HepG2 (cell line): ENCODE measurements around the gene CA14. TPM values are rescaled to one million over a fixed set of nuclear protein-coding genes. Genes with fewer than 3 reads are reported as not detected.

ENCODE experiments used
- AGO1 ChIP-seq: fragments of 200-400 bp; formaldehyde crosslinking; IDR thresholded peaks from 2 replicates; pipeline ENCODE4 v1.6.1; 2017; ENCODE audit warnings: mild to moderate bottlenecking, low read depth, low read length, moderate library complexity; ENCODE audit not compliant: poor library complexity, severe bottlenecking
- ATAD3A ChIP-seq: sonication (generic); formaldehyde crosslinking; IDR thresholded peaks from 2 replicates; pipeline ENCODE4 v1.4.0; 2020; ENCODE audit warnings: missing genetic modification reagents
- DNMT1 ChIP-seq: sonication (generic); formaldehyde crosslinking; IDR thresholded peaks from 2 replicates; pipeline ENCODE4 v1.5.1; 2020; ENCODE audit warnings: mild to moderate bottlenecking, missing genetic modification reagents
- EEA1 ChIP-seq: sonication (generic); formaldehyde crosslinking; IDR thresholded peaks from 2 replicates; pipeline ENCODE4 v1.5.1; 2020; ENCODE audit warnings: mild to moderate bottlenecking, missing genetic modification reagents, borderline replicate concordance
- SNAI1 ChIP-seq: sonication (generic); formaldehyde crosslinking; IDR thresholded peaks from 2 replicates; pipeline ENCODE4 v1.5.0; 2020; ENCODE audit warnings: mild to moderate bottlenecking, missing genetic modification reagents, borderline replicate concordance
- TEAD2 ChIP-seq: sonication (generic); formaldehyde crosslinking; IDR thresholded peaks from 2 replicates; pipeline ENCODE4 v1.9.0; 2021; ENCODE audit warnings: missing genetic modification reagents
- THRA ChIP-seq: sonication (generic); formaldehyde crosslinking; IDR thresholded peaks from 2 replicates; pipeline ENCODE4 v1.4.0; 2020; ENCODE audit warnings: missing genetic modification reagents, borderline replicate concordance
- USF2 ChIP-seq, 2 experiments: sonication (generic) in 1 of 2; formaldehyde crosslinking in 1 of 2; IDR thresholded peaks; 2 replicates each; pipeline versions ENCODE4 v1.5.1 to v1.6.1; 2011 to 2020; ENCODE audit warnings: borderline replicate concordance in 1 of 2, low read depth in 1 of 2, low read length in 1 of 2, mild to moderate bottlenecking in 1 of 2, missing genetic modification reagents in 1 of 2, moderate library complexity in 1 of 2
- ZBTB37 ChIP-seq: sonication (generic); formaldehyde crosslinking; IDR thresholded peaks from 2 replicates; pipeline ENCODE4 v1.4.0; 2020; ENCODE audit warnings: mild to moderate bottlenecking, missing genetic modification reagents
- ZNF12 ChIP-seq: sonication (generic); formaldehyde crosslinking; IDR thresholded peaks from 2 replicates; pipeline ENCODE4 v1.5.0; 2020; ENCODE audit warnings: missing genetic modification reagents
- ZNF775 ChIP-seq: sonication (generic); formaldehyde crosslinking; IDR thresholded peaks from 2 replicates; pipeline ENCODE4 v1.4.0; 2020; ENCODE audit warnings: missing genetic modification reagents, mild to moderate bottlenecking, moderate library complexity, borderline replicate concordance
- ZSCAN30 ChIP-seq: sonication (generic); formaldehyde crosslinking; IDR thresholded peaks from 2 replicates; pipeline ENCODE4 v1.5.0; 2020; ENCODE audit warnings: mild to moderate bottlenecking, missing genetic modification reagents
- polyA plus RNA-seq, 8 experiments: library from polyadenylated mRNA; depleted of rRNA in 3 of 8; stranded (reverse) in 7 of 8; unstranded in 1 of 8; fragments of >200 nt; fragmentation: Illumina TruSeq in 4 of 8; extraction: Trizol in 4 of 8; gene quantifications; 2 replicates each; pipeline versions ENCODE4 v1.2.1 to v1.2.3, GENCODE V29; 2011 to 2016; ENCODE audit warnings: low read depth in 4 of 8, missing spikeins in 1 of 8, mixed read lengths in 1 of 8; ENCODE audit not compliant: insufficient read depth in 1 of 8
- total RNA-seq, 5 experiments: library from RNA; depleted of rRNA; stranded (reverse); fragments of >200 nt; fragmentation: Illumina TruSeq; extraction: Trizol; gene quantifications; 2 replicates each; pipeline ENCODE4 v1.2.3, GENCODE V29; 2016; ENCODE audit warnings: low read depth in 1 of 5
- TF ChIP-seq, protein P1 (sequence below): sonication (generic); formaldehyde crosslinking; IDR thresholded peaks from 2 replicates; pipeline ENCODE4 v1.4.0; 2020; ENCODE audit warnings: missing genetic modification reagents, borderline replicate concordance
- TF ChIP-seq, protein P2 (sequence below): sonication (generic); formaldehyde crosslinking; conservative IDR thresholded peaks from 2 replicates; pipeline ENCODE4 v1.8.1; 2023; ENCODE audit warnings: missing genetic modification reagents
- TF ChIP-seq, protein P3 (sequence below): sonication (generic); formaldehyde crosslinking; IDR thresholded peaks from 2 replicates; pipeline ENCODE4 v1.5.0; 2020; ENCODE audit warnings: mild to moderate bottlenecking, low read depth, missing genetic modification reagents, borderline replicate concordance

Gene CA14
- total and polyA plus RNA-seq, 2 of the 13 experiments (the other 11 are each of a cell fraction or from before 2014, with no cell fraction given), result 2.4 to 8.5 TPM

GRCh38 chr1:150259758-150260669 is 2.4 kb downstream of the CA14 start (continued):
- TF ChIP-seq USF2 (IDR thresholded peaks at IDR 0.05; ENCODE audit: low read depth, low read length) (no peak), USF2 (CRISPR knock-in tag; IDR thresholded peaks at IDR 0.05; ENCODE audit: borderline replicate concordance) (no peak), ZNF775 (no peak), ZSCAN30 (CRISPR knock-in tag) (no peak), ATAD3A (no peak), THRA (CRISPR knock-in tag) (no peak), TEAD2 (CRISPR knock-in tag) (no peak), ZBTB37 (CRISPR knock-in tag) (no peak), DNMT1 (CRISPR knock-in tag) (no peak), AGO1 (no peak), ZNF12 (CRISPR knock-in tag) (no peak), EEA1 (CRISPR knock-in tag) (no peak), SNAI1 (CRISPR knock-in tag) (no peak)
- TF ChIP-seq, protein P1, sequence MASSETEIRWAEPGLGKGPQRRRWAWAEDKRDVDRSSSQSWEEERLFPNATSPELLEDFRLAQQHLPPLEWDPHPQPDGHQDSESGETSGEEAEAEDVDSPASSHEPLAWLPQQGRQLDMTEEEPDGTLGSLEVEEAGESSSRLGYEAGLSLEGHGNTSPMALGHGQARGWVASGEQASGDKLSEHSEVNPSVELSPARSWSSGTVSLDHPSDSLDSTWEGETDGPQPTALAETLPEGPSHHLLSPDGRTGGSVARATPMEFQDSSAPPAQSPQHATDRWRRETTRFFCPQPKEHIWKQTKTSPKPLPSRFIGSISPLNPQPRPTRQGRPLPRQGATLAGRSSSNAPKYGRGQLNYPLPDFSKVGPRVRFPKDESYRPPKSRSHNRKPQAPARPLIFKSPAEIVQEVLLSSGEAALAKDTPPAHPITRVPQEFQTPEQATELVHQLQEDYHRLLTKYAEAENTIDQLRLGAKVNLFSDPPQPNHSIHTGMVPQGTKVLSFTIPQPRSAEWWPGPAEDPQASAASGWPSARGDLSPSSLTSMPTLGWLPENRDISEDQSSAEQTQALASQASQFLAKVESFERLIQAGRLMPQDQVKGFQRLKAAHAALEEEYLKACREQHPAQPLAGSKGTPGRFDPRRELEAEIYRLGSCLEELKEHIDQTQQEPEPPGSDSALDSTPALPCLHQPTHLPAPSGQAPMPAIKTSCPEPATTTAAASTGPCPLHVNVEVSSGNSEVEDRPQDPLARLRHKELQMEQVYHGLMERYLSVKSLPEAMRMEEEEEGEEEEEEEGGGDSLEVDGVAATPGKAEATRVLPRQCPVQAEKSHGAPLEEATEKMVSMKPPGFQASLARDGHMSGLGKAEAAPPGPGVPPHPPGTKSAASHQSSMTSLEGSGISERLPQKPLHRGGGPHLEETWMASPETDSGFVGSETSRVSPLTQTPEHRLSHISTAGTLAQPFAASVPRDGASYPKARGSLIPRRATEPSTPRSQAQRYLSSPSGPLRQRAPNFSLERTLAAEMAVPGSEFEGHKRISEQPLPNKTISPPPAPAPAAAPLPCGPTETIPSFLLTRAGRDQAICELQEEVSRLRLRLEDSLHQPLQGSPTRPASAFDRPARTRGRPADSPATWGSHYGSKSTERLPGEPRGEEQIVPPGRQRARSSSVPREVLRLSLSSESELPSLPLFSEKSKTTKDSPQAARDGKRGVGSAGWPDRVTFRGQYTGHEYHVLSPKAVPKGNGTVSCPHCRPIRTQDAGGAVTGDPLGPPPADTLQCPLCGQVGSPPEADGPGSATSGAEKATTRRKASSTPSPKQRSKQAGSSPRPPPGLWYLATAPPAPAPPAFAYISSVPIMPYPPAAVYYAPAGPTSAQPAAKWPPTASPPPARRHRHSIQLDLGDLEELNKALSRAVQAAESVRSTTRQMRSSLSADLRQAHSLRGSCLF (CRISPR knock-in tag), result no peak
- TF ChIP-seq, protein P2, sequence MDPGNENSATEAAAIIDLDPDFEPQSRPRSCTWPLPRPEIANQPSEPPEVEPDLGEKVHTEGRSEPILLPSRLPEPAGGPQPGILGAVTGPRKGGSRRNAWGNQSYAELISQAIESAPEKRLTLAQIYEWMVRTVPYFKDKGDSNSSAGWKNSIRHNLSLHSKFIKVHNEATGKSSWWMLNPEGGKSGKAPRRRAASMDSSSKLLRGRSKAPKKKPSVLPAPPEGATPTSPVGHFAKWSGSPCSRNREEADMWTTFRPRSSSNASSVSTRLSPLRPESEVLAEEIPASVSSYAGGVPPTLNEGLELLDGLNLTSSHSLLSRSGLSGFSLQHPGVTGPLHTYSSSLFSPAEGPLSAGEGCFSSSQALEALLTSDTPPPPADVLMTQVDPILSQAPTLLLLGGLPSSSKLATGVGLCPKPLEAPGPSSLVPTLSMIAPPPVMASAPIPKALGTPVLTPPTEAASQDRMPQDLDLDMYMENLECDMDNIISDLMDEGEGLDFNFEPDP (CRISPR knock-in tag), result no peak
- TF ChIP-seq, protein P3, sequence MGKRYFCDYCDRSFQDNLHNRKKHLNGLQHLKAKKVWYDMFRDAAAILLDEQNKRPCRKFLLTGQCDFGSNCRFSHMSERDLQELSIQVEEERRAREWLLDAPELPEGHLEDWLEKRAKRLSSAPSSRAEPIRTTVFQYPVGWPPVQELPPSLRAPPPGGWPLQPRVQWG (CRISPR knock-in tag), result no peak
